CD4-positive, alpha-beta T cell treated with Interleukin-12 subunit alpha and Interleukin-12 subunit beta, for 1 hour (primary cell): ENCODE measurements around the gene TRAPPC2L.
"Not testable (repeated sequence)": the region's sequence is repeated elsewhere in the genome, so short reads cannot be mapped to it uniquely, and the experiment has no call there.

Source experiments
- DNase-seq: peaks from one replicate; pipeline ENCODE4 v3.0.0-alpha.2; 2020

The TRAPPC2L gene

DNA sequence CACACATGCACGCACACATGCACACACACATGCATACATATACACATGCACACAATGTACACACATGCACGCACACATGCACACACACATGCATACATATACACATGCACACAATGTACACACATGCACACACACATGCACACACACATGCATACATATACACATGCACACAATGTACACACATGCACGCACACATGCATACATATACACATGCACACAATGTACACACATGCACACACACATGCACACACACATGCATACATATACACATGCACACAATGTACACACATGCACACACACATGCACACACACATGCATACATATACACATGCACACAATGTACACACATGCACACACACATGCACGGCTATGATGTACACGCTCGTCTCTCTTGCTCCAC, 37.3 kb downstream of the TRAPPC2L start:
- not testable (repeated sequence) for DNase-seq

DNA sequence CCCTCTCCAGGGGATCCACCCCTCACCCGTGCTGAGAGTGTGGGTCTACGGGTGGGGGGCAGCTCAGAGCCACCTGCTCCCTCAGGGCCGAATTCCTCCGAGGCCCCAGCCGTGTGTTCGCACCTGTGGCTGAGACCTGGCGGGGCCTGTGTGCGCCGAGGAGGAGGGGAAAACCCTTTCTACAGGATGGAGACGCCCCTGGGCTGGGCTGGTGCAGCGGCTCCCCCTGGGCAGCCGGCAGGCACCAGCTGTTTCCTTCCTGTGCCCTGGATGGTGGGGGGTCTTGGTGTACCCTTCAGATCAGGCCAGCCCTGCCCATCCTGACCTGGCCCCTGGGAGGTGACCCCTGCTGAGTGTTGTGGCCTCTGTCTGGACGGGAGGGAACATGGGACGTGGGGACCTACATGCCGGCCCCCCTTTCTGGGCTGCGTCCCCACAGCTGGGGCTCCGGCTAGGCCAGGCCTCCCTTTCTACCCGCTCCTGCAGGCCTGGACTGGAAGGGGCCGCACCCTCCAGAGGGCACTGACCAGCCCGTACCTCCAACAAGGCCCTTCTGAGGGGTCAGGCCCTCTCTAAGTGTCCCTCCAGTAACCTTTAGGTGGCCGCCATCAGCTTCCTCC, 37.9 kb downstream of the TRAPPC2L start:
- no peak for DNase-seq

DNA sequence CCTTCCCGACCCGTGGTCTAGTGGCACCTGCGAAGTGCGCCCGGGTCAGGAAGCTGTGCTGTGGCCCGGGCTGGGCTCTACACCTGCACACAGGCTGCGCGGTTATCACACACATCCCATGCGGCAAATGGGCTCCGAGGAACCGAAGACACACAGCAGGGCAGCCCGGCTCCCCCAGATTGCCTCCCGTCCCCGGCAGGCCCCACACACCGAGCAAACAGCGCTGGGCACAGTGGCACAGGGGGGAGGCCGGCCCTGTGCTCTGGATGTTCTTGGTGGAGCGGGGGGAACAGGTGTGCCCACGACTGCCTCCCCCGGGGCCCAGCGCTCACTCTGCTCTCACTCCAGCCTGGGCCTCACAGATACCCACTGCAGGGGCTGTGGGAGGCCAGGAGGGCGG, 38.4 kb downstream of the TRAPPC2L start:
- DNase-seq, result no peak

DNA sequence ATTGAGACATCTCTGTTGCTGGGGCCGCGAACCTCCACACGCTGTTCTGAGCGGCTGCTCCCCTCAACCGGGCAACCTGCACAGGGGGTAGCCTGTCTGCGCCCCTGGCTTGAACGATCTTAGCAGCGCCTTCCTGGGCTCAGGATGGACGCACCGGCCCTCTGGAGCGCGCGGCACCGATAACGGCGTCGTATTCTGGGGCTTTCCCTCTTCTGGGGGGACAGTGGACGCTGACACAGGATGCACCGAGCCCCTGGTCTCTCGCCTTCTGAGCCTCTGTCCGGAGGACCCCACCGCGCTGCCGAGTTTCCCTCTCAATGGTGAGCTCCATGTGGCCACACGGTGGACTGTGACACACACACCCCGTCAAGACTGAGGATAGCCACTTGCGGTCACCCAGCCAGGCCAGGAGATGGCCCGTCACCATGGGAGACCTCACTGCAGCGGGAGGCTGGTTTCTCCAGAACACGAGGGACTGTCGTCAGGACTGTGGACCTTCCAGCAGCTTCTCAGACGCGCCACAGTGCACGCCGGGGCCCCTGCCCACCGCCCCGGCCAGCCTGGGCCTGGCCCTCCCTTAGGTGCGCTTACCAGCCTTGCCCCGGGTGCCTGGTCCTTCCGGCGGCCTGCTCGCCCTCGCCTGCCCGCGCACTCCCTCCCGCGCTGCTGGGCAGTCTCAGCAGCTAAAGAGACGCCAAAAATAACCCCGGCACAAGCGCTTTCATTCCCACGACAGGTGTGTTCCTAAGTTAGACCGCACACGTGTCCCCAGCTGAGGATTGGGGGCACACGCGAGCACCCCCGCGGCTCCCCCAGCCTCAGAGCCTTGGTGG, 39.5 kb downstream of the TRAPPC2L start:
- DNase-seq, result no peak

DNA sequence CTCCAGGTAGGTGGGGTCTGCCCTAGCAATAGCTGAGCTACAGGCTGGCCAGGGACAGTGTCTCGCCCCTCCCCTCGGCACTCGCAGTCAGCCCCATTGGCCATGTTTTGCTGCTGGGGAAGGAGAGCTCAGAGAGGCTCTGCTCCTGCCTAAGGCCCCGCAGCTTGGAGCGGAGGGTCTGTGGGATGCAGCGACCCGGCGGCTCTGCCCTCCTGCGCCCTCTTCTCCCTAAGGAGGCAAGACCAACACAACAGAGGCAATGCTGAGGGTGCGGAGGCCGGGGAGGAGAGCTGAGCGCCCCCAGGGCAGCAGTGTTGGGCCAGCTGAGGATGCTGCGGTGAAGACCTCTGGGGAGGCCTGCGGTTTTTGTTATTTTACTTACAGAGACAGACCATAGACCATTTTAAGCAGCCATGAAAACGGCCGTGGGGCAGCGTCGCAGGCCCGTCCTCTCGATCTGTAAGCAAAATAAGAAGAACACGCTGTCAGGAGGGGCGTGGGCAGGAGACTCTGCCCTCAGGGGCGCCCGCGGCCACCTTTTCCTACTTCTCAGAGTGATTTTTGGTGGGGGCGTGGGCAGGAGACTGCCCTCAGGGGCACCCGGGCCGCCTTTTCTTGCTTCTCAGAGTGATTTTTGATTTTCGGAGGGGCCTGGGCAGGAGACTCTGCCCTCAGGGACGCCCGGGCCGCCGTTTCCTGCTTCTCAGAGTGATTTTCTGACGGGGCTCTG, 40.9 kb downstream of the TRAPPC2L start:
- no peak for DNase-seq

DNA sequence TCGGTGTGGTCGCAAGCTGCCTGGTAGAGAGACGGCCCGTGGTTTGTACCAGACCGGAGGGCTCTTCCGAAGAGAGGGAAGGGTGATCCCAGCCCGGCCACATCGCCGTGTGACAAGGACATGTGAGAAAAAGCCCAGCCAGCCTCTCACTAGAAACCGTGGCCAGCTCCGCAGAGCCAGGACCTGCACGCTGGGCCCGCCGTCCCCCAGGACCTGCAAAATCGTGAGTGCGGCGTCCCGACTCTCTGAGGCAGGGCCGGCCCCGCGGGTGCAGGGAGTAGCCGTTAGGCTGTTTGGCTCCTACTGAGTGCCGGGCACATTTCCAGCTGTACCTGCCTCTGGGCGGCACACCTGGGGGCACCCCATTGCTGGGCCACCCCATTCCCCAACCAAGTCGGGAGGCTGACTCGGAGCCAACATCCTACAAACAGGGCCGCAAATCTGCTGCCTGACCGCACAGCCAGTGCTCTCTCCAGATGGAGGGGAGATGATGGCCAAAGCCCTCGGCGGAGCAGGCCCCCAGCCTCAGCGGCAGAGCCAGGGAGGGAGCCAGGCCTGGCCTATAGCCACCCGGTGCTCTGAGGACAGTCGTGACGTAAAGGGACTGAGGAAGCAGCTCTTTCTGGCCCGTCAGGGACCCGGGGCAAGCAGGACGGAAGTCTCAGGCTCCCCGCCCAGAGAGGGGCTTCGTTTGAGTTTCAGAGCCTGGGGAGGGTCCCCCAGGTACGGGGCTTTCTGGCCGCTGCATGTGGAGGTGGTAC, 43.2 kb downstream of the TRAPPC2L start:
- no peak for DNase-seq

DNA sequence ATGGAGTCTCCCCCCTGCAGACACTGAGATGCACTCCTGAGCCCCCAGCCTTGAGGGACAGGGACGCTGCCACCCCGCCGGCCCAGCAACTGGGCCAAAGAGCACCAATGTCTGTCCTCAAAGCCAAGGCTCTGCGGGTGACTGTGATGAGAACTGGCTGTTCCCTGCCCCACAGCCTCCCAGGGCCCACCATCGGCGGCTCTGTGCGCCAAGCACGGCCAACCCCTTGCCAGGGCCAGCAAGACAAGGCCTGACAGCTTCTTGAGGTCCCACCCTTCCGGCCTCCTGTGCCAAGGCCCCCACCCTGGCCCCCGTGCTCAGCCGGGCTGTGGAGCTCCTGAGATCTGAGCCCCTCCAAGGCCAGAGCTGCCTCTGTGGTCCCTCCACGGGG, 43.7 kb downstream of the TRAPPC2L start:
- DNase-seq, result no peak

DNA sequence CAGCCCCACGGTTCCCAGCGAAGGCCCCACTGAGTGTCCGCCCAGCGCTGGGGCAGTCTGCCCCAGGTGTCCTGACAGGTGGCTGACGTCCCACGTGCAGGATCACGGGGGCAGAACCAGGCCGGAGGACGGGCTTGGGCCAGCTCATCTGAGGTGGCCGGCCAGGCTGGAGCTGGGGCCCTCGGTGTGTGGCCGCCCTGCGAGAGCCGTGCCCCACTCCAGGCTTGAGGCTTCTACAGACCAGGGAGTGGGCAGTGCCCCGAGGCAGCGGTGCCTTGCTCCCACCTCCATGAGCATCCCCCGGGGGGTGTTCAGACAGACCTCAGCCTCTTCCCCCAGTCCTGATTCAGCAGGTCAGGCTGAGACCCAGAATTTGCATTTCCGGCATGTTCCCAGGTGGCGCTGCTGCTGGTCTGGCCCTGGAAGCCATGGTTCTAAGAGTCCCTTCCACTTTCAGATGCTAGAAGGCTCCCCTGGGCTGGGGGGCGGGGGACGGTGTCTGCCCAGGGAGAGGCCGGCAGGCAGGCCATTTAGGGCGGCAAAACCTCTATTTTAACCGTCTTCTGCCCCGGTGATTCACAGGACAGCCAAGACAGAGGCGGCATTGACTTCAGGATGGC, 44.9 kb downstream of the TRAPPC2L start:
- DNase-seq, result no peak

DNA sequence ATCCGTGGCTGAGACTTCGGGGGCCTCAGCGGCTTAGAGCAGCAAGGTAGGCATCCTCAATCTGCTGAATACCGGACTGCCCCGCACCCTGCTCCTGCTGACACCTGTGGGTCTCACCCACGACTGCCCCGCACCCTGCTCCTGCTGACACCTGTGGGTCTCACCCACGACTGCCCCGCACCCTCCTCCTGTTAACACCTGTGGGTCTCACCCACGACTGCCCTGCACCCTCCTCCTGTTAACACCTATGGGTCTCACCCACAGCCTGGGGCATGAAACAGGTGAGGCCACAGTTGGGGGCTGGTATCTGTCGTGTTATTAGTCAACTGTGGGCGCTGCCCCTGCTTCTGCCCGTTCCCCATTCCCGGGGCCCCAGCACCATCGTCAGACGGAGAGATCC, 45.8 kb downstream of the TRAPPC2L start:
- no peak for DNase-seq

DNA sequence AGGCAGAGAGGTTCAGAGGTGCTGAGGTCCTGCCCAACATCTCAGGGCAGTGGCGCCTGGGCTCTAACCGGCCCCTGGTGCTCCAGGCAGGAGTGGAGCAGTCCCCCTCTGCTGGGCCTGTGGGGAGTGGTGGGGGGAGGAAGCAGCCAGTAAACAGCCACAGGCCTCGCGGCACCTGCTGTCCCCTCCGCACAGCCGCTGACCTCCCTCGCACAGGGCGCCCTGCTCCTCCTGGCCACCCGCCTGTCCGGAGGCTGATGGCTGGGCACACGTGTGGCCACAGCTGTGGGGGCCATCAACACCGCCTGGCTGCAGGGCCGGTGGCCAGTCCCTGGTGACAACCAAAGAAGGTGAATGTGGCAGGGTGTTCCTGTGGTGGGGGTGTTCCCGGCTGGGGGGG, 46.3 kb downstream of the TRAPPC2L start:
- DNase-seq, result no peak

DNA sequence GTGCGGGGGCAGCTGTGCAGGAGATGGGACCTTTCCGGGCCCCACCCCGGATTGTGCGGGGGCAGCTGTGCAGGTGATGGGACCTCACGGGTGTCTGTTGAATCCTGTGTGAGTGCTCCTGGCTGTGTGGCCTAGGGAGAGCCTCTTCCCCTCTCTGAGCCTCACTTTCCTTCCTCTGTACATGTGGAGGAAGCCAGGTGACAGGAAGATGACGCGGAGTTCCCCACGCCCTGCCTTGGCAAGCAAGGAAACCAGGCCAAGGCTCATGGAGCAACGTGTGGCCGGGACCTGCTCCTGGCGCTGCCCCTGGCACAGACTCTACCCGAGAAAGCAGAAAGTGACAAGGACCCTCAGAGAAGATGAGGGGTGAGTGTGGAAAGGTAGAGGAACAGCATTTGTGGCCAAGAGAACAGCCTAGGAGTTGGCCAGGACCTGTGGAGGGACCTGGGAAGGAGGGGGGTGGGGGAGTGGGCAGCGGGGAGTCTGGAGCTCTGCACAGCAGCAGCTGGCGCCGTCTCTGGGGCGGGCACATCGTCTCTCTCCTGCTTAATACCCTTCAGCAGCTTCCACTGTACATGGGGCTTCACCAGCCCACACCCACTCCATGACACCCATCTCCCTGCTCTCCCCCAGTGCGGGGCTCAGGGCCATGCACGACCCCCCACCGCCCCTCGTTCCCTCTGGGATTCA, 47.9 kb downstream of the TRAPPC2L start:
- DNase-seq, result no peak

DNA sequence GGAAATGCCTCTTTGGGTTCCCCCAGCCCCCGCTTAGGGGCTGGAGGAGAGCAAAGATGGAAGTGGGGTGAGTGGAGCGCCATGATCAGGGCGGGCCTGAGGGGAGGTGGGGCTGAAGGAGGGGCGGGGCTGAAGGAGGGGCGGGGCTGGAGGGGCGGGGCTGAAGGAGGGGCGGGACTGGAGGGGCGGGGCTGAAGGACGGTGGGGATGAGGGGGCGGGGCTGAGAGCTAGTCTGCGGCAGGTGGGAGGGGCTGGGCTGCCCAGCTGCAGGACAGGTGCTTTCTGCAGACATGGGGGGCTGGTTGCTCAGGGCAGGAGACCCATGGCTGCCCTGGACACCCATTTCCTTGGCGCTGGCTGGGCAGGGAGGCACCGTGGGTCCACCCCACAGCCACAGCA, 48.6 kb downstream of the TRAPPC2L start:
- peak; percentile 2 for DNase-seq

DNA sequence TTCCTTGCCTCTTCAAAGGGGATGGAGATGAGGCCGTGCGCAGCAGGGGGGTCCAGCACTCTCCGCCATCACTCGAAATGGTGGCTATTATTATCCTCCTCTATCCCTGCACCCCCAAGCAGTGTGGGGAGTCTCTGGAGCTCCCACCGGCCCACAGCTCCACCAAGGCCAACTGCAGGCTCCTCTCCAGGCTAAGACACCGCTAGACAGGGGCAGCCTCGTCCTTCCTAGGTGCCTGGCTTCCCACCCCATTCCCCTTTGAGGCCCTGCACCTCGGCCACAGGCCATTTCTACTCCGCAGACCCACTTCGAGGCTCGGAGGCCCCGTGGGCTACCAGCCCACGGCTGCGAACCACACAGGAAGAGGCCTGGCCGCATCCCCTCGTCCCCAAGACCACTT, 49.1 kb downstream of the TRAPPC2L start:
- DNase-seq, result no peak

DNA sequence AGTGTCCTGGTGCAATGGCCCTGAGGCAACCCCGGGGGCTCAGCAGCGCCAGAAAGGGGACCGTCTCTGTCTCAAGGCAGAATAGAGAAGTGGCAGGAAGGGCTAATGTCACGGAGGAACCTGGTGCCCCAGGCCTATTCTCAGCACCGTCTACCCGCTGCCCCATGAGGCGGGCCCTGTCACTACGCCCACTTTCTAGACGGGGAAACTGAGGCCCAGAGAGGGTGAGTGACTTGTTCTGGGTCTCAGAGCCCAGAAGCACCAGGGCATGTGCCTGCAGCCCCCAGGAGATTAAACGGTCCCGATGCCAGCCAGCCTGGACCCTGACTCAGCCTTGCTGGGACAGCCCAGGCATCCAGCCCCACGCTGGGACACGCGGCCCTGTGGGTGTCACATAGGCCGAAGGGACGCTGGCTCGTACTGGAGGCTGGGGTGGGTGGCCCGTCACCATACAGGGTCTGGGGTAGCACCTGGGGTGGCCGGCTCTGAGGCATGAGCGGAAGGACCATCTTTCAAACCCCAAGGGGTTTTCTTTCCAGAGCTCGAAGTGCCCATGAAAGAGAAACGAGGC, 49.7 kb downstream of the TRAPPC2L start:
- DNase-seq, result no peak

DNA sequence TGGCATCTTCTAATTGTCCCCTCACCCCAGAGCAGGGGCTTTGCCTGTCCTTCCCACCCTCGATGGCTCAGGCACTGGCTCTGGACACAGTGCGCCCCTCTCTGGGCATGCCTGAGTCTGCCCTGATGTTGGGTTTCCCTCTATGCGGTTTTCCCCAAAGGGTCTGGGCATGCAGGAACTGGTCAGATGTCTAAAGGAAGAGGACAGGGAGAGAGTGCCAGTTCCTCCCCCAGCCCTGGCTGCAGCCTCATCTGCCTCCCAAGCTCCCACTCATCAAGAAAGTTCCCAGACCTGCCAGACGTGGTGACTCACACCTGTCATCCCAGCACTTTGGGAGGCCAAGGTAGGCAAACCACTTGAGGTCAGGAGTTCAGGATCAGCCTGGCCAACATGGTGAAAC, 50.8 kb downstream of the TRAPPC2L start:
- no peak for DNase-seq

DNA sequence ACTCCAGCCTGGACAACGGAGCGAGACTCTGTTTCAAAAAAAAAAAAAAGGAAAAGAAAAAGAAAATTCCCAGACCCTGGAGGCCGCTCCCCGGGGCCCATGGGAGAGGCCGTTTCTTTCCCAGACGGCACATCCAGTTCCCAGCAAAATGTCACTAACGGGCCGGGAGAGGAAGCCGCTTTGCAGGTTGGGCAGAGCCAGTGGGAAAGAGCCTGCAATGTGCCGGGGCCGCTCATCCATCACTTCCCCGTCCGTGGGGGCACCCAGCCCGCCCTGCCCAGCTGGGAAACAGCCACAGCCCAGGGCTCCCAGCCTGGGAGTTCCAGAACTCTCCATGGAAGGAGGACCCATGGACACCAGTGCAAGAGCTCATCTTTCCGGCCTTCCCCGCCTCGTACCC, 51.4 kb downstream of the TRAPPC2L start:
- DNase-seq, result no peak

DNA sequence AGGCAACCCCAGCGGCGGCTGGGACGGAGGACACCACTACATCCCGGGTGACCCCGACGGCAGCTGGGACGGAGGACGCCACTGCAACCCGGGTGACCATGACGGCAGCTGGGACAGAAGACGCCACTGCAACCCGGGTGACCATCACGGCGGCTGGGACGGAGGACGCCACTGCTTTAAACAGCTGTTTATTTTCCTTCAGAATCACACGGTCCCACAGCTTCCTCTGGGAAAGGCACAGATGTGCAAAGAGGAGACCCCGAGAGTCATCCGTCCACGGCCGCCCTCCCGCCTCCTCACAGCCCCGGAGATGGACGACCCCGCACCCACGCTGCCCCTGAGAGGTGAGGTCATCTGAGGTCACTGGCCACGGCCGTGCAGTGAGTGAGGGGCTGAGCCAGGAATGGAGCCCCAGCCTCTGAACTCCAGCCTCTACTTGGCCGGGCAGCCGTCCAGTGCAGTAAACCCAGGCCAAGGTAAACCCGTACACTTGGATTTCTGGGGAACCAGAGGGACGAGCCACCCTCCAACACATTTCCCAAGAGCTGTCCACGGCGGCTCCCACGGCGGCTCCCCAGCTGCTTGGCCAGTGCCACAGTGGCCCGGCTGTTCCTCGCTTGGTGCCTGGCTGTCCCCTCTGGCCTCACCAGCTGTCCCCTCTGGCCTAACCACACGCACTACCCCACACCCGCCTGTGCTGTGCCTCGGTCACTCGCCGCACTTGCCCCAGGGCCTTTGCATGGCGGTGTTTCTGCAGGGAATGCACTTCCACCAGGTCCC, 52.7 kb downstream of the TRAPPC2L start:
- no peak for DNase-seq

DNA sequence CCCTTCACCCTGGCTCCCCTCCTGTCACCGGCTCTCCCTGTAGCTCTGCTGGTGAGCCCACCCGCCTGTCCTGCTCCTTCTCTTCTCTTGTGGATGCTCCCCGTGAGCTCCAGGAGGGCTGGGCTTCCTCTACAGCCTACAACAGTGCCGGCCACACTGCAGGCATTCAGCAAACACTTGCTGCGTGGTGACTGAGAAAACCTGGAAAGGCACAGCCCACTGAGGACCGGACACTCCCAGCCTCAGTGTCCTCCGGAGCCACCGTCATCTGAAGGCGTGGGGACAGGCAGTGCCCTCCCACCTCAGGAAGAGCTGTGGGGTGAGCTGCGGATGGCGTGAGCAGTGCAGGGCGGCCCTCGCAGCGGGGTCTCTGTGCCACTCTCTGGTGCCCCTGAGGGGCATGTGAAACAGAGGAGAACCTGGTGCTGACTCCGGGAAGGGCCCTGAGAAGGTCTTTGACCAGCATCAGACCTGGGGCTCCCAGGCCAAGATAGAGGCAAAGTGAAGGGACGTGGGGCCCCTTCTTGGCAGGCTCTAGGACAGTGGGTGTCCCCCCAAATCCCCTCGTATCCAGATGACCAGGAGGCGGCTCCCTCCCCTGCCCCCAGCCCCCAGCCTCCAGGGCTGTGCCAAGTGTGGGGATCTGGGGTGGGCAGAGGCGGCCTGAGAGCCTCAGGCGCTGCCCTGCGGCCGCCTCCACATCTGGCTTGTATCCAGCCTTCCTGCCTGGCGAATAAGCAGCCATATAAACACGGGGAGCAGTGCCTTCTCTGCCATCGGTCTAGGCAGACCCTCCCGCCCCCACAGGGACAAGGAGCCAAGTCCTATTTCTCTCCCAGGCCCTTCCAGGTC, 53.6 kb downstream of the TRAPPC2L start:
- no peak for DNase-seq

DNA sequence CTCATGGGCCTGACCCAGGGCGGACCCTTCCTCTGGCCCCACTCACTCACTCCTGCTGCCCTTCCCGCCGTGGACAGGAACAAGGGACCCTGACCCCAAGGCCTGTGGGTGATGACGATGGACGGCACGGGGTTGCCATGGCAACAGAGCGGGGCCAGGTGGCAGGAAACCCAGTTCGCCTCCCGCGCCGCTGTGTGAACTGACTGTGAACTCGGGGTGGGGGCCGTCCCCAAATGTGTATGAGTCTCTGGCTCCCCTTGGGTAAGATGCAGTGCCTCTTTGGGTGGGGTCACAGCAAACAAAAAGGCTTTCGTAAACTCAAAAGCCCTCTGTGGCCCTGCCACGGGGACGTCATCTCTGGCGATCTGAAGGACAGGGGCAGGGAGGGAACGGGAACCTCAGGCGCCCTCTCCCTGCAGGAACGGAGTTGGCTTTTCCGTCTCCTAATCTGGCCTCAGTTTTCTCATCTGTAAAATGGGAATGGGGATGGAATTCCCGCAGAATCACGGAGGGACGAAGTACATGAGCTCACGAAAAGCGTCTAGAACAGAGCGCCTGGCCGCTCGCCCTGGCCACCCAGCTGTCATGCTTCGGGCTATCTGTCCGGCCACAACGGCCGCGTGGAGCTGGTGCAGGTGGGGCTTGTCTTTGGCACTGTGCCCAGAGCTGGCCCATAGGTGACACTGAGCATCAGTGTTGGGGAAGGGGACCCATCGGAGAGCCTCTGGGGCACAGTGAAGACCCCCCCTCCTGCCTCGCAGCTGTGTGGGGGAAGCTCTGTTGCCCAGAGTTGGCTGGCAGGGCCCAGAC, 54.4 kb downstream of the TRAPPC2L start:
- no peak for DNase-seq
